ENCODE measurements around the gene RNF222.

GRCh38 chr17:8417806-8418205 is 20.2 kb upstream of the RNF222 start:
- TF ChIP-seq CTCF (IDR thresholded peaks at IDR 0.05) (no peak), POLR2A (IDR thresholded peaks at IDR 0.05) (no peak)
